Measurements from ENCODE around the gene FCGR3A.
"Not testable (repeated sequence)": the region's sequence is repeated elsewhere in the genome, so short reads cannot be mapped to it uniquely, and the experiment has no call there.

Gene FCGR3A

GRCh38 chr1:161556143-161556542 lies 6.5 kb upstream of the FCGR3A start:
- DNase-seq: not testable (repeated sequence)

- not testable (repeated sequence) for DNase-seq
Observed at GRCh38 chr1:161554815-161555417, 5.3 kb upstream of the FCGR3A start.

GRCh38 chr1:161554340-161554739 lies 4.7 kb upstream of the FCGR3A start:
- not testable (repeated sequence) for DNase-seq

GRCh38 chr1:161553631-161554030 lies 4.0 kb upstream of the FCGR3A start:
- DNase-seq: not testable (repeated sequence)

- not testable (repeated sequence) for DNase-seq
Observed at GRCh38 chr1:161550942-161551341, 1.3 kb upstream of the FCGR3A start.

GRCh38 chr1:161548749-161549406 lies 740 bp downstream of the FCGR3A start:
- not testable (repeated sequence) for DNase-seq

GRCh38 chr1:161547995-161548741 lies 1.4 kb downstream of the FCGR3A start:
- not testable (repeated sequence) for DNase-seq

- not testable (repeated sequence) for DNase-seq
Observed at GRCh38 chr1:161545005-161545731, 4.5 kb downstream of the FCGR3A start.

GRCh38 chr1:161543125-161543524 lies 6.5 kb downstream of the FCGR3A start:
- DNase-seq: not testable (repeated sequence)

- DNase-seq: not testable (repeated sequence)
Observed at GRCh38 chr1:161542091-161542559, 7.5 kb downstream of the FCGR3A start.

- not testable (repeated sequence) for DNase-seq
Observed at GRCh38 chr1:161540570-161540960, 9.1 kb downstream of the FCGR3A start.

- DNase-seq: peak; percentile 82
Observed at GRCh38 chr1:161539731-161540569, 9.7 kb downstream of the FCGR3A start.

- DNase-seq: not testable (repeated sequence)
Observed at GRCh38 chr1:161538925-161539479, 10.6 kb downstream of the FCGR3A start.

GRCh38 chr1:161537068-161537669 lies 12.4 kb downstream of the FCGR3A start:
- not testable (repeated sequence) for DNase-seq

- DNase-seq: not testable (repeated sequence)
Observed at GRCh38 chr1:161532644-161533567, 16.7 kb downstream of the FCGR3A start.

GRCh38 chr1:161531986-161532643 lies 17.5 kb downstream of the FCGR3A start:
- DNase-seq: no peak

GRCh38 chr1:161530671-161531641 lies 18.7 kb downstream of the FCGR3A start:
- DNase-seq: peak; percentile 98

- peak; percentile 60 for DNase-seq
Observed at GRCh38 chr1:161530158-161530557, 19.5 kb downstream of the FCGR3A start.

Data from NCI-H1092 (cell line).